ENCODE data around the gene TAPBP.
"Not testable (repeated sequence)": the region's sequence is repeated elsewhere in the genome, so short reads cannot be mapped to it uniquely, and the experiment has no call there.

TAPBP gene

DNA sequence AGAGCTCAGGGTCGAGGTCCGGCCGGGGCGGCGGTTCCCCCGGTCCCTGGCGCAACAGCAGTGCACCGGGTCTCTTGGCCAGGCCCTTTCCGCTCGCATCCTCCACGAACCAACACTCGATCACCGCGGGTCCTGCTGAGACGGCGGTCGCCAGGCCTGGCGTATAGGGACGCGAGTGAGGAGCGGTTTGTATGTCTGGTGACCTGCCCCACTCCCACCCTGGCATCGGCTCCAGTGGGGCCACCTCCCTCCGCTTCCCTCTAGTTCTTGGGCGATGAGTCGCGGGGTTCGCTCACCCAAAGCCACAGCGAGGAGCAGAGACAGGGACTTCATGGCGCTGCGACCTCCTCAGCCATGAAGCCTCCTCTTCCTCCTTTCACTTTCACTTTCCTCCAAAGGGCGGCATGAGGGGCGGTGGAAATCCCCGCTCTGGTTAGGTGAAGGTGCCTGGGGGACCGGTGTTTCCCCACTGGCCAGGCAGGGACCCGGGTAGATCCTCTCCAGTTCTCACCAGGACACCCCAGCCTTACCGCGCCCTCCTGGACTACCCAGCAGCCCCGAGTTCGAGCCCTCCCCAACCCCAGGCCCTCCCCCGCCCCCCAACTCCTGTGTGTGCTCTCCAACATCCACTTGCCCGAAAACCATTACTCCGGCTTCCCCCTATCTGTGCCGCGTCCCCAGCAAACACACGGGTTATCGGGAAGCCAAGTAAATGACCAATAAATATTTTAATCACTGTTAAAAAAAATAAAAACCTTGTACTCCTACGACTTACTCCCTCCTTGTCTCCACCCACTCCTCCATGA lies at the start of gene TAPBP:
TSS of gene TAPBP (minus strand) at position 370 of the 806 bp plus-strand sequence. CDS start at position 333, 37 bp downstream.
- peak; percentile 62 for DNase-seq (ENCODE audit: low read depth in 2 of 2)

DNA sequence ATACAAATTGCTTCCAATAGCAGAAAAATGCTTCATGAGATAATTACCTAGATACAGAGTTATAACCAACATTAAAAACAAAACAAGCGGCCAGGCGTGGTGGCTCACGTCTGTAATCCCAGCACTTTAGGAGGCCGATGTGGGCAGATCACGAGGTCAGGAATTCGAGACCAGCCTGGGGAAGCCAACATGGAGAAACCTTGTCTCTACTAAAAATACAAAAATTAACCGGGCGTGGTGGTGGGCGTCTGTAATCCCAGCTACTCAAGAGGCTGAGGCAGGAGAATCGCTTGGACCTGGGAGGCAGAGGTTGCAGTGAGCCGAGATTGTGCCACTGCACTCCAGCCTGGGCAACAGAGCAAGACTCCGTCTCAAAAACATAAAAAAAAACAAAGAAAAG lies 49.6 kb upstream of the TAPBP start:
- not testable (repeated sequence) for DNase-seq (ENCODE audit: low read depth in 2 of 2)

DNA sequence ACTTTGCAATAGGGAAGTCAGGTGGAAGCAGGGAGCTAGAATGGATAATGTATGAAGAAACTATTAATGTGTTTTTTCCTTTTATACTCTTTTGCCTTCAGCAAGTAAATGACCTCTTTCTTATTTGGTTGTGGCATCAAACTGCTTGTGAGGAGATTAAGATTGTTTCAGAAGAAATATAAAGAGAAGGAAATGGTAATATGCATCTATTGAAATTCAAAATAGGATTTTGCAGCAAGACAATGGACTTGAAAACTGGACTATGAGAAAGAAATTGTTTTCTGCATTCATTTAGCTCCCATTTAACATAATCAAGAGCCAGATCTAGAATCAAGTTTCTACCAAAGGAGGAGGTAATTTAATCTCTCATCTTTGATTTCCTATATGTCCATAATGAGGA lies 45.5 kb upstream of the TAPBP start:
- DNase-seq (ENCODE audit: low read depth in 2 of 2) = no peak

DNA sequence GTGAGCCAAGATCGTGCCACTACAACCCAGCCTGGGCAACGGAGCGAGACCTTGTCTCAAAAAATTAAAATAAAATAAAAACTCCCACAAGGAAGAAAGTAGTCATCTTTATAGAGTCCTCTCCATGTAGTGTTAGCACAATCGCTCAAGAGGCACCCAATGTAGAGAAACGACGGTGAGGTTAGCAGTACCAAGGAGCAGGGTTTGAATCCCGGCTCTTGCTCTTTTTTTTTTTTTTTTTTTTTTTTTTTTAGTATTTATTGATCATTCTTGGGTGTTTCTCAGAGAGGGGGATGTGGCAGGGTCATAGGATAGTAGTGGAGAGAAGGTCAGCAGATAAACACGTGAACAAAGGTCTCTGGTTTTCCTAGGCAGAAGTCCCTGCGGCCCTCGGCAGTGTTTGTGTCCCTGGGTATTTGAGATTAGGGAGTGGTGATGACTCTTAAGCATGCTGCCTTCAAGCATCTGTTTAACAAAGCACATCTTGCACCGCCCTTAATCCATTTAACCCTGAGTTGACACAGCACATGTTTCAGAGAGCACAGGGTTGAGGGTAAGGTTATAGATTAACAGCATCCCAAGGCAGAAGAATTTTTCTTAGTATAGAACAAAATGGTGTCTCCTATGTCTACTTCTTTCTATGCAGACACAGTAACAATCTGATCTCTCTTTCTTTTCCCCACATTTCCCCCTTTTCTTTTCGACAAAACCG lies 43.4 kb upstream of the TAPBP start:
- DNase-seq (ENCODE audit: low read depth in 2 of 2) = not testable (repeated sequence)

DNA sequence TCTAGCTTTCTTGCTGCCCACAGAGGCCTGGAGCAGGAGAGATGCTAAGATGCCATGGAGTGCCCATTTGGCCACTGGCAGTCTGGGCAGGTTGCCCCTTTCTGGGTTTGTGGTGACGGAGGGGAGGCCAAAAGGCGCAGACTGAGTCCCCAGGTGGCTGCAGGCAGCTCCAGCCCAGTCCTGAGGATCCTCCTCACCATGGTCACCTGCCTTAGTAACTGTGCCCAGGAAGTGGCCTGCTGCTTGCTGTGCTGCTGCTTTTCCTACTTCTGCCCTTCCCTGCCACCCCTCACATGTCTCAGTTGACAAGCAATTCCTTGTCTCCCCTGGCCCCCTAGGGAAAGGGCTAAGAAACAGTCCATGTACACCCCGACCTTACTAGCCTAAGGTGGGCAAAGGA lies 42.4 kb upstream of the TAPBP start:
- no peak for DNase-seq (ENCODE audit: low read depth in 2 of 2)

DNA sequence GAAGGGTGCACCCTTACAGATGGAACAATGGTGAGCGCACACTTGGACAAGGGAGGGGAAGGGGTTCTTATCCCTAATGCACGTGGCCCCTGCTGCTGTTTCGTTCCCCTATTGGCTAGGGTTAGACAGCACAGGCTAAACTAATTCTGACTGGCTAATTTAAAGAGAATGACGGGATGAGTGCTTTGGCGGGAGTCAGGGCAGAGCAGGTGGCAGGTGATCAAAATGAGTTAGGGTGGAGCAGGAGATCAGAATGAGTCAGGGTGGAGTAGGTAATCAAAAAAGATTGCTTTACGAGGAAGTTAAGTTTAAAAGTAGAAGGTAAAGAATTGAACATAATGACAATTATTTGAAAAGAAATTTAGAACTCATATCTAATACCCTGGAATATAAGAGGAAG lies 42.0 kb upstream of the TAPBP start:
- DNase-seq (ENCODE audit: low read depth in 2 of 2) = not testable (repeated sequence)

DNA sequence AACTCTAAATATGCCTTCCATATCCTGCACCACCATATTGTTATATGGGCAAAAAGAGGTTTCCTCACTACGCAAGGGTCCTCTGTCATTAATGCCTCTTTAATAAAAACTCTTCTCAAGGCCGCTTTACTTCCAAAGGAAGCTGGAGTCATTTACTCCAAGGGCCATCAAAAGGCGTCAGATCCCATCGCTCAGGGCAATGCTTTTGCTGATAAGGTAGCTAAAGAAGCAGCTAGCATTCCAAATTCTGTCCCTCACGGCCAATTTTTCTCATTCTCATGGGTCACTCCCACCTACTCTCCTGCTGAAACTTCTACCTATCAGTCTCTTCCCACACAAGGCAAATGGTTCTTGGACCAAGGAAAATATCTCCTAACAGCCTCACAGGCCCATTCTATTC lies 33.9 kb upstream of the TAPBP start:
- no peak for DNase-seq (ENCODE audit: low read depth in 2 of 2)

DNA sequence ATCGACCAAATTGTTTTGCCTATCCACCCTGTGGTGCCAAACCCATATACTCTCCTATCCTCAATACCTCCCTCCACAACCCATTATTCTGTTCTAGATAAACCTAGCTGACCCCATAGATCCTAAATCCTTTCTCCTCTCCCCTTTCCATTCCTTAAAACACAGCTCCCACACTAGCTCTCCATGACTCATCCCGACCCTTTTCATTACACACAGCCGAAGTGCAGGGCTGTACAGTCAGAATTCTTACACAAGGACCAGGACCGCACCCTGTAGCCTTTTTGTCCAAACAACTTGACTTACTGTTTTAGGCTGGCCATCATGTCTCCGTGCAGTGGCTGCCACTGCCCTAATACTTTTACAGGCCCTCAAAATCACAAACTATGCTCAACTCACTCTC lies 33.1 kb upstream of the TAPBP start:
- DNase-seq (ENCODE audit: low read depth in 2 of 2) = not testable (repeated sequence)

DNA sequence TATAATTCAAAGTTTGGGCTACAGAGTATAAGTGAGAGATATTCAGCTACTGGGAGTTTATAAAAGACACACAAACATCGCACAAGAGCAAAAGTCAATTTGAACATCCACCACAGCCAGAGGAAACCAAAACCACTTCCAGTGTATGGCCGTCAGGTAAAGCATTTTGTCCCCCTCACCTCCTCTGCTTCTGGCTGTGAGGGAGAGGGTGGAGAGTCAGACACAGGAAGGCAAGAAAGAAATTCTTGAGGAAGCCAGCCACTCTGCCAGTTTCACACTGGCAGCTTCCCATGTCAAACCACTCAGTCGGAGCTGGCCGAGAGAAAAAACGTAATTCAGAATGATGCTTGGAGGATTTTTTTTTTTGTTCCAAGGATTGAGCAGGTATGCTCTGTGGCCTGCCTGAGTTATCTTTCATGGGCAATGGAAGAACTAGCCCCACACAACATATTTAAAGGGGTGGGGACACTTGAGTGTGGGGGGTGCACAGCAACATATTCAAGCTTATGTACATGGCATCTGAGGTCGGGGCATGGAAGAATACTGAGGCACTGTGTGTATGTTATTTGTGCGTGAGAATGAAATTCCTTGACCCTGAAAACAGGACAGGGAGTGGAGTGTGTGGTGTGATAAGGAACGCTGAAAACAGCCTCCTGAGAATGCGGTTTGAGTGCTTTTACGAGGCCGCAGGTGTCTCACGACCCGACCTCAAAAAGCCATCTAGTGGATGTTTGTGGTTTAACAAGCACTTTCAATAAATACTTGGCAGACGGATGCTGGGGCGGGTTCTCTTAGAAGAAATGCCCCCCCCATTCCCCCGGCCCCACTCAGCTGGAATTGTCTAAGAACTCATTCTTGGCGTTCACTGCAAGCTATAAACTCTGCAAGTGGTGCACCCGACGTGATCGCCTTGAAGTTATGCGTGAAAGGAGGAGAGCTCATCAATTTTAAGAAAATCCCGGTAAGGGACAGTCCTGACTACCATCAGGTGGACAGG lies 31.1 kb upstream of the TAPBP start:
- DNase-seq (ENCODE audit: low read depth in 2 of 2) = no peak

DNA sequence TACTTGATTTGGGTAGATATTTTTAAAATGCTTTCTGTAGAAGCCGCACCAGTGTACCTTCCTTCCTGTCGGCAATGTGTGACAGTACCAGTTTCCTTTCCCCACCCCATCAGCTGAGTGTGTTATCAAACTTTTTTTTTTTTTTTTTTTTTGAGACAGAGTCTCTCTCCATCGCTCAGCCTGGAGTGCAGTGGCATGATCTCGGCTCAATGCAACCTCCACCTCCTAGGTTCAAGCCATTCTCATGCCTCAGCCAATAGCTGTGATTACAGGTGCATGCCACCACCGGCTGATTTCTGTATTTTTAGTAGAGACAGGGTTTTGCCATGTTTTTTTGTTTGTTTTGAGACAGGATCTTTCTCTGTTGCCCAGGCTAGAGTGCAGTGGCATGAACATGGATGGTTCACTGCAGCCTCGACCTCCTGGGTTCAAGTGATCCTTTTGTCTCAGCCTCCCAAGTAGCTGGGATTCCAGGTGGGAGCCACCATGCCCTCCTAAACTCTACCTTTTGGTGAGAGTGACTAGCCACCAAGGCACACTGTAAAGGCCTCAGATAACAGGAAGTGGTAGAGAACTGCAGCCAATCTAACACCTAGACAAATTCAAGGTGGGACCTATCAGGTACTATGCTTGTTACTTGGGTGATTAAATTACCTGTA lies 30.2 kb upstream of the TAPBP start:
- DNase-seq (ENCODE audit: low read depth in 2 of 2) = peak in 1 of 2 donors; percentile 44

DNA sequence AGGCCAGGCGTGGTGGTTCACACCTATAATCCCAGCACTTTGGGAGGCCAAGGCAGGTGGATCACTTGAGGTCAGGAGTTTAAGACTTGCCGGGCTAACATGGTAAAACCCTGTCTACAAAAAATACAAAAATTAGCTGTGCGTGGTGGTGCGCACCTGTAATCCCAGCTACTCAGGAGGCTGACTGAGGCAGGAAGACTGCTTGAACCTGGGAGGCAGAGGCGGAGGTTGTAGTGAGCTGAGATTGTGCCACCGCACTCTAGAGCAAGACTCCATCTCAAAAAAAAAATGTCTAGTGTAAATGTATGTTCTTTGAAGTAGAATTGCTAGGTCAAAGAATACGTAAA lies 29.7 kb upstream of the TAPBP start:
- DNase-seq (ENCODE audit: low read depth in 2 of 2) = not testable (repeated sequence)

DNA sequence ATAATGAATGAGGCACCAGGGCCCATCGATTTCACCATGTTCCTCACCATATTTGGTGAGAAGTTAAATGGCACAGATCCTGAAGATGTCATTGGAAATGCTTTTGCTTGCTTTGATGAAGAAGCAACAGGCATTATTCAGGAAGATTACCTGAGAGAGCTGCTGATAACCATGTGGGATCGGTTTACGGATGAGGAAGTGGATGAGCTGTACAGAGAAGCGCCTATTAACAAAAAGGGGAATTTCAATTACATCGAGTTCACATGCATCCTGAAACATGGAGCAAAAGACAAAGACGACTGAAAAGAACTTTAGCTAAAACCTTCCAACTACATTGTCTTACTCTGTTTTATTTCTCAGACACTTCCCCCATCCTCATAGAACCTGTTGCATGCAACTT lies 25.3 kb upstream of the TAPBP start:
- DNase-seq (ENCODE audit: low read depth in 2 of 2) = no peak

DNA sequence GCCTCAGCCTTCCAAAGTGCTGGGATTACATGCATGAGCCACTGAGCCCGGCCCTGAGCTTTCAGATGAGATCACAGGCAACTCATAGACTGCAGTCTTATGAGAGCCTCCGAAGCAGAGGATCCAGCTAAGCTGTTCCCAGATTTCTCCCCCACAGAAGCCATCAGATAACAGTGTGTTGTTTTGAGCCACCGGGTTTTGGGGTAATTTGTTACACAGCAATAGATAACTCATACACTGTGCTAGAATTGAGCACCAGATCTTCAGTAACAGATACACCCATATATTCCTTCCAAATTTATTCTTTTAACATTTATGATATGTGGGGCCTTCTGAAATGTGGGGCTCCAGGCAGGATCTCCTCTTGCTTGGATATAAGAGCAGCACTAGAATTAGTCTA lies 22.6 kb upstream of the TAPBP start:
- no peak for DNase-seq (ENCODE audit: low read depth in 2 of 2)

DNA sequence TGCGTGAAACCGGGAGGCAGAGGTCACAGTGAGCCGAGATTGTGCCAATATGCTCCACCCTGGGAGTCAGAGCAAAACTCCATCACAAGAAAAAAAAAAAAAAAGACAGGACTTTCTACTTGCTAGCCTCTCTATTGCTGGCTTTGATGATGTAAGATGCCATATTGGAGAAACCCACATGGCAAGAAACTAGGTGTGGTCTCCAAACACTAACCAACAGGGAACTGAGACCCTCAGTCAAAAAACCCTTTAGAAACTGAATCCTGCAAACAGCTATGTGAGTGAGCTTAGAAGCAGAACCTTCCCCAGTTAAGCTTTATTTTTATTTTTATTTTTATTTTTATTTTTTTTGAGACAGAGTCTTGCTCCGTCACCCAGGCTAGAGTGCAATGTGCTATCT lies 22.0 kb upstream of the TAPBP start:
- DNase-seq (ENCODE audit: low read depth in 2 of 2) = no peak

DNA sequence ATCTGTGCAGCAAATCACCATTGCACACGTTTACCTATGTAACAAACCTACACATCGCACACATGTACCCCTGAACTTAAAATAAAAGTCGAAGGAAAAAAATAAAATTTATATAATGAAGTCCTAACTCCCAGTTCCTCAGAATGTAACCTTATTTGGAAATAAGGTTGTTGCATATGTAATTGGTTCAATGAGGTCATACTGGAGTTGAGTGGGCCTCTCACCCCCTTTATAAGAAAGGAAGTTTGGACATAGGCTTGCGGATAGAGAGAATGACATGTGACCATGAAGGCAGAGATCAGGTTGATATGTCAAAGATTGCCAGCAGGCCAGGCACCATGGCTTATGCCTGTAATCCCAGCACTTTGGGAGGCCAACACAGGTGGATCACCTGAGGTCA lies 19.8 kb upstream of the TAPBP start:
- no peak for DNase-seq (ENCODE audit: low read depth in 2 of 2)

DNA sequence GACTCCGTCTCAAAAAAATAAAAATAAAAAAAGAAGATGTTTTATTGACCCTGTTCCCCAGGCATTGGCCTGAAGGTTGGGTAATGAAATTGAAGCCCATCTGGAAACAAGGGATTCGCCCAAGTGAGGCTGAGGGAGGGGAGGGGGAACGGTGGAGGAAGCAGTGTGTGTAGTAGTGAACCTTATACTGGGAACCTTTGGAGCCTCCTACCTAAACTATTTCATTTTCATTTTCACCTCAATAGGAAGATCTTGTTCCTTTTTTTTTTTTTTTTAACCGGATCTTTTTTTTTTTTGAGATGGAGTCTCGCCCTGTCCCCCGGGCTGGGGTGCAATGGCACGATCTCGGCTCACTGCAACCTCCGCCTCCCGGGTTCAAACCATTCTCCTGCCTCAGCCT lies 16.9 kb upstream of the TAPBP start:
- no peak for DNase-seq (ENCODE audit: low read depth in 2 of 2)

DNA sequence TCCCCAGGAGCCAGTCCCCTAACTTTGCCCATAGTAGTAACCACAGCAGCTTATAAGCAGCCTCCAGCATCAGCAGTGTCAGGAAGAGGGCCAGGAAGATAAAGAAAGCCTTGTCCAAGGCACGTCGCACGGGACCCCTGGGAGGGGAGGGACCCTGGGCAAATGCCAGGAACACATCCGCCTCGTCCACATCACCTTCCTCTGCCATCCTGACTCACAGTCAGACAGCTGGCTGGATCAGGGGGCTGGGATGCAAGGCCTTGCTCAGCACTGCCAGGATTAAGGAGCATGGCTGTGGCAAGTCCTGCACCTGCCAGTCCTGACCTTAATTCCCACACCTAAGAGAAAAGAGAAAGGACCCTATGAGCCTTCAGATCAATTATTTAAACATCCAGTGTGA lies 15.2 kb upstream of the TAPBP start:
- no peak for DNase-seq (ENCODE audit: low read depth in 2 of 2)

DNA sequence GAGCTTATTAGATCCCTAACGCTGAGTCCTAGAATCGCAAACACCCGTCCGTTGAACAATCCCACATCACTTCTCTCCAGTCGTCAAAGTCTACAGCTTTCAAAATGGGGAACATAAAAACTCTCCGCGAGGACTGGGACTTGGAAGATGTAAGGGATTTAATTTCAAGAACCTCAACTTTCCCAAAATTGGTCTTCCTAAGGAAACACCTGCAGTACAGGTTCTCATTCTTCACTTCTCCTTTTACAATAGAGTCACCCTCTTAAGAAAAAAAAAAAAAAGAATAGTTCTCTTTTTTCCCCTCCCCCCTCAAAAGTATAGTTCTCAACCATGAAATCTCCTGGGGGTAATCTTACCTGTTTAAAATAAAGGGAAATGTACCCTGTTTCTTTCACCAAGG lies 10.2 kb upstream of the TAPBP start:
- DNase-seq (ENCODE audit: low read depth in 2 of 2) = no peak

DNA sequence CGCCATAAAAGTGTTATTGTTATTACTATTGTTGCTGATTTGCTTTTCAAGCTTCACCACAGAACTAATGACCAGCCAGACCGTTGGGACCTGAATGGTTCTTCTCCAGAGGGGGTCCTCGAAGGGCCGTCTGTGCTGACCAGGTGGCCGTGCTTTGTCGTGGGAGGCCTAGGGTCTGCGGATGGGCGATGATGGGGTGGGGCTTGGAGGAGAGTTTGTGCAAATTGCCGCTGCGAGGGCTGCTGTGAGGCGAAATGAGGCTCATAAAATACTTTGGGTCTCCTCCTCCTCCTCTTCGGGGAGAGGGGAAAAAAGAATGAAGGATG lies 9.7 kb upstream of the TAPBP start:
- no peak for DNase-seq (ENCODE audit: low read depth in 2 of 2)

DNA sequence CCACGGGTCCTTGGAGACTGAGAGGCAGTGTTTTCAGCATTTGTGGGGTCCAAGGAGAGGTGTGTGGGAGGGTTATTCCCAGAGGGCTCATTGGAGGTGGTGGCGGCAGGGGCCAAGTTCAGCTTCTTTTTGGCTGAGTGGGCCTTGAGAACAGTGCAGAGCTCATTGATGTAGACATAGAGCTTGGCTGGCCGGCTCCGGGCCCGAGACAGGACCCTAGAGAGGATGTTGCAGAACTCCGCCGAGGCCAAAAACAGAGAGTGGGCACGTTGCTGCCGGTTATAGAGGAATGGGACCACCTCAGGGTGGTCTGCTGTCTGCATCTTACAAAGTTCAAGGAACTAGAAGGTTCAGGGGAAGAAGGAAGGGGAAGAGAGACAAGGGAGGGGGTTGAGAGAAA lies 7.3 kb upstream of the TAPBP start:
- no peak for DNase-seq (ENCODE audit: low read depth in 2 of 2)

DNA sequence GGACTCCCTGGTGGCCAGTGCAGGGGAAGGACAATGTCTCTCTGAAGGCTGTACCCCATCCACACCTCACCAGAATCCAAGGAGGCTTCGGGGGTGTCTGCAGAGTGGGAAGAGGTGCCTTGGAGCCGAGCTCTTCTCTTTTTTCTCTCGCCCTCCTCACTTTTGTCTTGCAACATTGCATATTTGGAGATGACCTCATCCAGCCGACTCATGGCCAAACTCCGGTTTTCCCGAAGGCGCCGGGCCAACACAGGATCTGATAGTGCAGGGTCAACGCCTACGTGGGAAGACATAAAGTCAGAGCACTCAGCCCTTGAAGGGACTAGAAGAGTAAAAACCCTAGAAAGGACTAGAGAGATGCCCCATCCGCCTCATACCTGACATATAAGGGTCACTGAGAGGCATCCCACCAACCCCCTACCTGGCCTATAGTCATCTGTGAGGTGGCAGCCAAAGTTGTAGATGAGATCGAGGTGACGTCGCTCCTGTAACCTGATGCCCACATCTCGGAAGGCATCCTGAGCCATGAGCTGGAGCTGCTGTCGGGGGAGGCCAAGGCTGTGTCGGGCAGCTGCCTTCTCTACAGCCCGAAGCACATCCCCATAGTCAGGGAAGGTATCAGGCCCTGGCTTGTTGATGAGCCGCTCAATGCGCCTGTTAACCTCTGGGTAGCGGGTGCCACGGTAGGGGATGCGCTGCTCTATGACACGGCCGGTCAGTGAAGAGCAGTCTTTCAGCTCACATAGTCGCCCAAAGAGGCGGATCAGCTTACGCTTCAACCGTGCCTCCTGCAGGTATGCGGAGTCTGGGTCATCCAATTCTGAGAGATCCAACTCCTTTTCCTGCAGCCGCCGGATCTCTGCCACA lies 6.7 kb upstream of the TAPBP start:
- no peak for DNase-seq (ENCODE audit: low read depth in 2 of 2)
